GM18861 (cell line): Measurements from ENCODE around the gene ZNF641.
"Not testable (repeated sequence)": the region's sequence is repeated elsewhere in the genome, so short reads cannot be mapped to it uniquely, and the experiment has no call there.

Source experiments
- ATAC-seq: cut with Tn5 transposase; IDR thresholded peaks from one replicate; pipeline ENCODE4 v1.9.1; 2021; ENCODE audit not compliant: unreplicated experiment

Gene ZNF641

GRCh38 chr12:48336061-48336460 is 14.7 kb downstream of the ZNF641 start:
- no peak for ATAC-seq

- no peak for ATAC-seq
These were observed 15.9 kb downstream of the ZNF641 start for GRCh38 chr12:48334808-48335207.

- ATAC-seq = not testable (repeated sequence)
These were observed 17.0 kb downstream of the ZNF641 start for GRCh38 chr12:48333680-48334079.

- no peak for ATAC-seq
These were observed 19.3 kb downstream of the ZNF641 start for GRCh38 chr12:48331399-48331798.

GRCh38 chr12:48329199-48329939 is 21.4 kb downstream of the ZNF641 start:
- ATAC-seq = no peak

GRCh38 chr12:48316491-48316890 is 34.2 kb downstream of the ZNF641 start:
- no peak for ATAC-seq

GRCh38 chr12:48311313-48311712 is 39.4 kb downstream of the ZNF641 start:
- no peak for ATAC-seq

GRCh38 chr12:48307269-48307668 is 43.5 kb downstream of the ZNF641 start:
- no peak for ATAC-seq

- ATAC-seq = no peak
These were observed 45.5 kb downstream of the ZNF641 start for GRCh38 chr12:48305190-48305589.

GRCh38 chr12:48302161-48302911 is 48.4 kb downstream of the ZNF641 start:
- ATAC-seq = no peak

GRCh38 chr12:48300774-48301173 is 49.9 kb downstream of the ZNF641 start:
- ATAC-seq = no peak

- ATAC-seq = peak; percentile 70
These were observed 54.0 kb downstream of the ZNF641 start for GRCh38 chr12:48296586-48297282.

GRCh38 chr12:48292040-48292439 is 58.7 kb downstream of the ZNF641 start:
- no peak for ATAC-seq

GRCh38 chr12:48291511-48291910 is 59.2 kb downstream of the ZNF641 start:
- ATAC-seq = no peak

GRCh38 chr12:48288387-48289268 is 62.1 kb downstream of the ZNF641 start:
- ATAC-seq = no peak
